IMR-90 (cell line): ENCODE results near the gene CCDC27. TPM values are rescaled to one million over a fixed set of nuclear protein-coding genes. Genes with fewer than 3 reads are reported as not detected.

Experiments
- ATAC-seq: fragments of 200-7000 bp; cut with Tn5 transposase; 2 replicates; pipeline ENCODE4 v1.9.1; 2020; ENCODE audit warnings: low read depth, mild to moderate bottlenecking, moderate library complexity
- BruUV-seq: library from RNA; stranded (reverse); fragments of 400-500 nt; replicated peaks from 2 replicates; lab custom pipeline; 2021; lab: Mats Ljungman, UMichigan
- CTCF ChIA-PET: fragments of 300-600 bp; formaldehyde crosslinking; extraction: SDS; loops from one replicate; lab custom pipeline; 2021; ENCODE audit warnings: antibody characterized with exemption; lab: Yijun Ruan, JAX
- POLR2A ChIA-PET: fragments of 300-600 bp; sonication (Branson Sonifier 250); formaldehyde crosslinking; loops from one replicate; lab custom pipeline; 2022; ENCODE audit warnings: antibody characterized with exemption; ENCODE audit not compliant: unreplicated experiment; lab: Charles Lee
- DNase-seq: peaks from one replicate; pipeline ENCODE4 v3.0.0; 2013
- H2AFZ ChIP-seq: replicated peaks from 2 replicates; pipeline ENCODE3; 2013; ENCODE audit warnings: low read length, mild to moderate bottlenecking; ENCODE audit not compliant: poor library complexity
- H2AK5ac ChIP-seq: 2 replicates; pipeline ENCODE4 v1.6.1; 2013; ENCODE audit warnings: low read depth, low read length, inconsistent platforms
- H2AK9ac ChIP-seq: replicated peaks from 2 replicates; pipeline ENCODE3; 2013; ENCODE audit warnings: mild to moderate bottlenecking, low read depth, low read length, moderate library complexity; ENCODE audit not compliant: poor library complexity
- H2BK120ac ChIP-seq: 2 replicates; pipeline ENCODE4 v1.6.1; 2013; ENCODE audit warnings: low read depth, low read length, inconsistent platforms
- H2BK15ac ChIP-seq: 3 replicates; pipeline ENCODE4 v1.6.1; 2013; ENCODE audit warnings: low read depth, low read length, inconsistent platforms
- H2BK20ac ChIP-seq: 2 replicates; pipeline ENCODE4 v1.6.1; 2013; ENCODE audit warnings: low read depth, mild to moderate bottlenecking, inconsistent platforms, low read length, moderate library complexity
- H2BK5ac ChIP-seq: 2 replicates; pipeline ENCODE4 v1.6.1; 2013; ENCODE audit warnings: mild to moderate bottlenecking, low read depth, low read length, inconsistent platforms; ENCODE audit not compliant: poor library complexity, severe bottlenecking
- H3K14ac ChIP-seq: replicated peaks from 2 replicates; pipeline ENCODE4 v1.6.1; 2013; ENCODE audit warnings: low read depth, low read length, inconsistent platforms
- H3K18ac ChIP-seq: 2 replicates; pipeline ENCODE4 v1.6.1; 2013; ENCODE audit warnings: low read depth, low read length, control low read depth
- H3K23ac ChIP-seq: 2 replicates; pipeline ENCODE4 v1.6.1; 2013; ENCODE audit warnings: low read depth, low read length, inconsistent platforms
- H3K27ac ChIP-seq: 2 replicates; pipeline ENCODE4 v1.5.1; 2013; ENCODE audit warnings: mild to moderate bottlenecking, control low read depth, low read length; ENCODE audit not compliant: insufficient read depth
- H3K27me3 ChIP-seq: 2 replicates; pipeline ENCODE4 v1.6.1; 2013; ENCODE audit warnings: low read length; ENCODE audit not compliant: control insufficient read depth, insufficient read depth
- H3K36me3 ChIP-seq: 2 replicates; pipeline ENCODE4 v1.6.1; 2013; ENCODE audit warnings: low read length, mixed read lengths; ENCODE audit not compliant: control insufficient read depth, insufficient read depth
- H3K4ac ChIP-seq: 2 replicates; pipeline ENCODE4 v1.6.1; 2013; ENCODE audit warnings: low read depth, low read length, inconsistent platforms
- H3K4me1 ChIP-seq: 2 replicates; pipeline ENCODE4 v1.6.1; 2013; ENCODE audit warnings: low read length, mixed read lengths; ENCODE audit not compliant: control insufficient read depth, insufficient read depth
- H3K4me2 ChIP-seq: 2 replicates; pipeline ENCODE4 v1.6.1; 2013; ENCODE audit warnings: low read depth, mild to moderate bottlenecking, control low read depth, low read length, moderate library complexity
- H3K4me3 ChIP-seq: 2 replicates; pipeline ENCODE4 v1.5.1; 2013; ENCODE audit warnings: low read depth, mild to moderate bottlenecking, control low read depth, low read length, moderate library complexity; ENCODE audit not compliant: insufficient read depth
- H3K56ac ChIP-seq: 2 replicates; pipeline ENCODE4 v1.6.1; 2013; ENCODE audit warnings: low read length, inconsistent platforms; ENCODE audit not compliant: insufficient read depth; ENCODE audit errors: extremely low read depth
- H3K79me1 ChIP-seq, 2 experiments: 2 replicates each; pipeline ENCODE4 v1.6.1; 2013; ENCODE audit warnings: low read length in 2 of 2, inconsistent platforms in 1 of 2, low read depth in 1 of 2
- H3K9ac ChIP-seq: 2 replicates; pipeline ENCODE4 v1.6.1; 2013; ENCODE audit warnings: low read depth, low read length, control low read depth
- H3K9me1 ChIP-seq: 2 replicates; pipeline ENCODE4 v1.6.1; 2013; ENCODE audit warnings: low read length, inconsistent platforms; ENCODE audit not compliant: insufficient read depth
- H3K9me3 ChIP-seq: 2 replicates; pipeline ENCODE4 v1.6.1; 2013; ENCODE audit warnings: low read length; ENCODE audit not compliant: control insufficient read depth, insufficient read depth
- H4K20me1 ChIP-seq: 2 replicates; pipeline ENCODE4 v1.6.1; 2013; ENCODE audit warnings: low read length, inconsistent platforms; ENCODE audit not compliant: insufficient read depth
- H4K5ac ChIP-seq: 2 replicates; pipeline ENCODE4 v1.6.1; 2013; ENCODE audit warnings: mild to moderate bottlenecking, low read depth, low read length, control low read depth
- H4K8ac ChIP-seq, 2 experiments: 2 replicates each; pipeline ENCODE4 v1.6.1; 2013; ENCODE audit warnings: low read depth in 2 of 2, low read length in 2 of 2, control low read depth in 1 of 2, inconsistent platforms in 1 of 2
- H4K91ac ChIP-seq: 2 replicates; pipeline ENCODE4 v1.6.1; 2013; ENCODE audit warnings: low read depth, low read length, inconsistent platforms; ENCODE audit not compliant: insufficient read depth
- BHLHE40 ChIP-seq: fragments of 150-350 bp; IDR thresholded peaks from 2 replicates; pipeline ENCODE4 v1.6.1; 2016; ENCODE audit warnings: mild to moderate bottlenecking, low read depth, low read length
- CEBPB ChIP-seq: IDR thresholded peaks from 2 replicates; pipeline ENCODE4 v1.6.1; 2012; ENCODE audit warnings: low read depth, low read length, improper control_type of control experiment
- CHD1 ChIP-seq: IDR thresholded peaks from 2 replicates; pipeline ENCODE4 v1.6.1; 2012; ENCODE audit warnings: low read depth, low read length, improper control_type of control experiment
- FOS ChIP-seq: fragments of 150-350 bp; IDR thresholded peaks from 2 replicates; pipeline ENCODE4 v1.6.1; 2016; ENCODE audit warnings: low read depth, low read length
- MAFK ChIP-seq: IDR thresholded peaks from 2 replicates; pipeline ENCODE4 v1.6.1; 2012; ENCODE audit warnings: low read depth, low read length, improper control_type of control experiment
- MAZ ChIP-seq: IDR thresholded peaks from 2 replicates; pipeline ENCODE4 v1.6.1; 2012; ENCODE audit warnings: low read depth, mild to moderate bottlenecking, low read length, improper control_type of control experiment, moderate library complexity, borderline replicate concordance
- MXI1 ChIP-seq: IDR thresholded peaks from 2 replicates; pipeline ENCODE4 v1.6.1; 2012; ENCODE audit warnings: low read depth, mild to moderate bottlenecking, low read length, moderate library complexity, borderline replicate concordance
- NFE2L2 ChIP-seq: fragments of 150-350 bp; IDR thresholded peaks from 2 replicates; pipeline ENCODE4 v1.6.1; 2016; ENCODE audit warnings: low read depth, mild to moderate bottlenecking, low read length
- POLR2A ChIP-seq: IDR thresholded peaks from 2 replicates; pipeline ENCODE4 v1.6.1; 2012; ENCODE audit warnings: mild to moderate bottlenecking, low read depth, low read length
- RAD21 ChIP-seq: IDR thresholded peaks from 2 replicates; pipeline ENCODE4 v1.6.1; 2012; ENCODE audit warnings: low read length, improper control_type of control experiment
- RCOR1 ChIP-seq: IDR thresholded peaks from 2 replicates; pipeline ENCODE4 v1.6.1; 2012; ENCODE audit warnings: mild to moderate bottlenecking, low read length, improper control_type of control experiment; ENCODE audit not compliant: insufficient replicate concordance
- RFX5 ChIP-seq: IDR thresholded peaks from 2 replicates; pipeline ENCODE4 v1.8.0; 2012; ENCODE audit warnings: low read depth, mild to moderate bottlenecking, low read length, moderate library complexity
- SMC3 ChIP-seq: fragments of 150-350 bp; IDR thresholded peaks from 2 replicates; pipeline ENCODE4 v1.6.1; 2016; ENCODE audit warnings: low read depth, mild to moderate bottlenecking, antibody characterized with exemption, low read length, moderate library complexity
- USF2 ChIP-seq: fragments of 150-350 bp; IDR thresholded peaks from 2 replicates; pipeline ENCODE4 v1.6.1; 2017; ENCODE audit warnings: mild to moderate bottlenecking, antibody characterized with exemption, low read length, low read depth
- WGBS, 2 experiments: methylation state at CpG; one replicate each; pipeline versions ENCODE4 v1.1.5 to v1.1.7; 2013; ENCODE audit warnings: missing lambda C conversion rate in 2 of 2; ENCODE audit not compliant: insufficient read length in 1 of 2; ENCODE audit errors: extremely low coverage in 2 of 2; 5-methylcytosine and 5-hydroxymethylcytosine counted together
- dilution Hi-C: fragments of 300-500 bp; cut with HindIII; formaldehyde crosslinking; loops from one replicate; pipeline ENCODE4 v1.14.3; 2018; ENCODE audit warnings: low sequenced_read_pairs; ENCODE audit not compliant: unreplicated experiment
- in situ Hi-C: fragments of 300-500 bp; cut with MboI; formaldehyde crosslinking; loops from 3 replicates; pipeline ENCODE4 v1.14.3; 2019; ENCODE audit warnings: low sequenced_read_pairs, inconsistent platforms, mixed read lengths
- intact Hi-C: fragments of 100-400 bp; cut with micrococcal nuclease; formaldehyde crosslinking; loops from 2 replicates; pipeline ENCODE4 v1.10.0; 2022
- polyA plus RNA-seq, 3 experiments: library from polyadenylated mRNA; depleted of rRNA; stranded (reverse); fragments of >200 nt; gene quantifications; 2 replicates each; pipeline ENCODE4 v1.2.3, GENCODE V29; 2012; ENCODE audit warnings: low replicate concordance in 1 of 3
- total RNA-seq: library from RNA; depleted of rRNA; stranded (reverse); fragments of >200 nt; gene quantifications from 2 replicates; pipeline ENCODE4 v1.2.3, GENCODE V29; 2012
- TF ChIP-seq, protein P1 (sequence below): conservative IDR thresholded peaks from 2 replicates; pipeline ENCODE4 v1.5.1; 2012; ENCODE audit warnings: mild to moderate bottlenecking, low read depth, low read length, improper control_type of control experiment
- TF ChIP-seq, protein P2 (sequence below): fragments of 150-350 bp; IDR thresholded peaks from 2 replicates; pipeline ENCODE4 v1.6.1; 2016; ENCODE audit warnings: low read depth, mild to moderate bottlenecking, low read length, moderate library complexity, borderline replicate concordance

Gene CCDC27
- total and polyA plus RNA-seq, 2 of the 4 experiments (the other 2 are of a cell fraction), result not detected

DNA sequence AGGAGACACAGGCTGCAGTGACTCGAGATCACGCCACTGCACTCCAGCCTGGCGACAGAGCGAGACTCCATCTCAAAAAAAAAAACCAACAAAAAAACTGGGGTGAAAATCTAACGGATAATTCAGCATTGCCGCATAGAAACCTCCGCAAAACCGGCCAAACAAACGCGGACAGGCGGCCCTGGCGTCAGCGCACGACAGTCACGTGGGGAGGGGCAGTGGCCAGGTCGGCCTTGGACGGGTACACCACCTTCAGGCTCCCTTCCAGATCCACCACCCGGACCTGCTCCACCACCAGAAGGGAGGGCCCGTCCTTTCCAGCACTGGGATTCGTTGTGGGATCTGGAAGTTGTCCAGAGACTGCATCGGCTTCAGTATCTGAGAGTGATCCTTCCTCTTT, 28.7 kb downstream of the CCDC27 start:
- H3K9ac ChIP-seq, result no peak overlapping the region
- H3K56ac ChIP-seq, result no peak overlapping the region
- H3K27me3 ChIP-seq, result no peaks in the 10 kb centered on the region
- H3K23ac ChIP-seq, result no peak overlapping the region
- ChIA-PET CTCF (no interaction called here), POLR2A (no interaction called here)
- H3K14ac ChIP-seq, result no peak overlapping the region
- no peak overlapping the region for H2AFZ ChIP-seq
- H4K91ac ChIP-seq, result no peak overlapping the region
- no peak overlapping the region for H3K18ac ChIP-seq
- H3K79me1 ChIP-seq, result no peaks in the 10 kb centered on the region; a peak in 1 of 4 replicates
- H2BK20ac ChIP-seq, result no peak overlapping the region
- WGBS, 2 experiments, result 100% methylated on average over 1 of the region's 21 CpGs; no CpG with 5 or more reads in 1 of the 2 experiments
- H4K20me1 ChIP-seq, result no peaks in the 10 kb centered on the region
- H3K9me1 ChIP-seq, result 0 out of 2 replicates have a peak, but pooled peaks cover under 1% of the 10 kb centered on the region
- ATAC-seq, result no peak
- no peak overlapping the region for H2AK5ac ChIP-seq
- H2BK120ac ChIP-seq, result no peak overlapping the region
- peaks cover 52% of the 10 kb centered on the region for H3K36me3 ChIP-seq
- H2BK15ac ChIP-seq, result no peak overlapping the region
- H3K4ac ChIP-seq, result no peak overlapping the region
- H2BK5ac ChIP-seq, result no peak overlapping the region
- H2AK9ac ChIP-seq, result no peak overlapping the region
- intact Hi-C loops (no loop called here), dilution Hi-C loops (no loop called here), in situ Hi-C loops (no loop called here)
- no peak overlapping the region for H3K27ac ChIP-seq
- TF ChIP-seq RCOR1, result no peak
- no peak for TF ChIP-seq NFE2L2
- TF ChIP-seq FOS, result no peak
- no peak for TF ChIP-seq MXI1
- no peak for TF ChIP-seq MAFK
- TF ChIP-seq BHLHE40, result no peak
- TF ChIP-seq RAD21, result no peak
- no peak for TF ChIP-seq SMC3
- TF ChIP-seq RFX5, result no peak
- no peak for TF ChIP-seq MAZ
- TF ChIP-seq USF2, result no peak
- TF ChIP-seq POLR2A, result no peak
- TF ChIP-seq, protein P1, sequence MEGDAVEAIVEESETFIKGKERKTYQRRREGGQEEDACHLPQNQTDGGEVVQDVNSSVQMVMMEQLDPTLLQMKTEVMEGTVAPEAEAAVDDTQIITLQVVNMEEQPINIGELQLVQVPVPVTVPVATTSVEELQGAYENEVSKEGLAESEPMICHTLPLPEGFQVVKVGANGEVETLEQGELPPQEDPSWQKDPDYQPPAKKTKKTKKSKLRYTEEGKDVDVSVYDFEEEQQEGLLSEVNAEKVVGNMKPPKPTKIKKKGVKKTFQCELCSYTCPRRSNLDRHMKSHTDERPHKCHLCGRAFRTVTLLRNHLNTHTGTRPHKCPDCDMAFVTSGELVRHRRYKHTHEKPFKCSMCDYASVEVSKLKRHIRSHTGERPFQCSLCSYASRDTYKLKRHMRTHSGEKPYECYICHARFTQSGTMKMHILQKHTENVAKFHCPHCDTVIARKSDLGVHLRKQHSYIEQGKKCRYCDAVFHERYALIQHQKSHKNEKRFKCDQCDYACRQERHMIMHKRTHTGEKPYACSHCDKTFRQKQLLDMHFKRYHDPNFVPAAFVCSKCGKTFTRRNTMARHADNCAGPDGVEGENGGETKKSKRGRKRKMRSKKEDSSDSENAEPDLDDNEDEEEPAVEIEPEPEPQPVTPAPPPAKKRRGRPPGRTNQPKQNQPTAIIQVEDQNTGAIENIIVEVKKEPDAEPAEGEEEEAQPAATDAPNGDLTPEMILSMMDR, result no peak
- TF ChIP-seq CHD1, result no peak
- TF ChIP-seq CEBPB, result no peak
- TF ChIP-seq, protein P2, sequence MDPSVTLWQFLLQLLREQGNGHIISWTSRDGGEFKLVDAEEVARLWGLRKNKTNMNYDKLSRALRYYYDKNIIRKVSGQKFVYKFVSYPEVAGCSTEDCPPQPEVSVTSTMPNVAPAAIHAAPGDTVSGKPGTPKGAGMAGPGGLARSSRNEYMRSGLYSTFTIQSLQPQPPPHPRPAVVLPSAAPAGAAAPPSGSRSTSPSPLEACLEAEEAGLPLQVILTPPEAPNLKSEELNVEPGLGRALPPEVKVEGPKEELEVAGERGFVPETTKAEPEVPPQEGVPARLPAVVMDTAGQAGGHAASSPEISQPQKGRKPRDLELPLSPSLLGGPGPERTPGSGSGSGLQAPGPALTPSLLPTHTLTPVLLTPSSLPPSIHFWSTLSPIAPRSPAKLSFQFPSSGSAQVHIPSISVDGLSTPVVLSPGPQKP, result no peak
- H3K4me3 ChIP-seq, result no peak overlapping the region
- no TSS peak for BruUV-seq
- no peaks in the 10 kb centered on the region for H3K9me3 ChIP-seq
- peaks cover 4% of the 10 kb centered on the region for H3K4me1 ChIP-seq
- H3K4me2 ChIP-seq, result no peak overlapping the region
- no peak overlapping the region for H4K8ac ChIP-seq
- no peak for DNase-seq
- H4K5ac ChIP-seq, result no peak overlapping the region
